NCI-H2171 (cell line): Measurements from ENCODE around the gene PARVA.

Experiments used
- DNase-seq: peaks from one replicate; lab custom pipeline; 2025; lab: John Stamatoyannopoulos, UW

The PARVA gene

GRCh38 chr11:12456651-12457579, 79.5 kb downstream of the PARVA start:
- DNase-seq, result no peak

- DNase-seq, result no peak
Observed at GRCh38 chr11:12458042-12458441, 80.7 kb downstream of the PARVA start.

GRCh38 chr11:12459374-12459773, 82.0 kb downstream of the PARVA start:
- no peak for DNase-seq

- no peak for DNase-seq
Observed at GRCh38 chr11:12459865-12460444, 82.6 kb downstream of the PARVA start.

GRCh38 chr11:12460466-12460865, 83.1 kb downstream of the PARVA start:
- DNase-seq, result no peak

- DNase-seq, result peak; percentile 87
Observed at GRCh38 chr11:12461516-12461915, 84.1 kb downstream of the PARVA start.

GRCh38 chr11:12464303-12464702, 86.9 kb downstream of the PARVA start:
- DNase-seq, result no peak

GRCh38 chr11:12465332-12465731, 88.0 kb downstream of the PARVA start:
- DNase-seq, result no peak

GRCh38 chr11:12467610-12468009, 90.2 kb downstream of the PARVA start:
- DNase-seq, result no peak

GRCh38 chr11:12469451-12469850, 92.1 kb downstream of the PARVA start:
- no peak for DNase-seq

- no peak for DNase-seq
Observed at GRCh38 chr11:12470236-12470635, 92.9 kb downstream of the PARVA start.

GRCh38 chr11:12472401-12473005, 95.1 kb downstream of the PARVA start:
- no peak for DNase-seq

- no peak for DNase-seq
Observed at GRCh38 chr11:12473381-12473780, 96.0 kb downstream of the PARVA start.

GRCh38 chr11:12474871-12475270, 97.5 kb downstream of the PARVA start:
- no peak for DNase-seq

- DNase-seq, result no peak
Observed at GRCh38 chr11:12478743-12479142, 101.4 kb downstream of the PARVA start.

GRCh38 chr11:12480401-12480800, 103.0 kb downstream of the PARVA start:
- no peak for DNase-seq

- no peak for DNase-seq
Observed at GRCh38 chr11:12482839-12483238, 105.5 kb downstream of the PARVA start.

- DNase-seq, result no peak
Observed at GRCh38 chr11:12483604-12484003, 106.2 kb downstream of the PARVA start.

- no peak for DNase-seq
Observed at GRCh38 chr11:12485328-12485727, 108.0 kb downstream of the PARVA start.

GRCh38 chr11:12489246-12489772, 111.9 kb downstream of the PARVA start:
- no peak for DNase-seq

GRCh38 chr11:12494699-12495098, 117.3 kb downstream of the PARVA start:
- no peak for DNase-seq

- no peak for DNase-seq
Observed at GRCh38 chr11:12496181-12497025, 119.0 kb downstream of the PARVA start.
